ENCODE results near the gene PDZRN3. TPM values are rescaled to one million over a fixed set of nuclear protein-coding genes. Genes with fewer than 3 reads are reported as not detected.

Gene PDZRN3
- total RNA-seq, 4 donors from 2014 or later, result 87.3 to 268 (median 107) TPM

- Histone ChIP-seq H3K36me3 (no peaks in the 10 kb centered on the region), H3K27ac (peak overlapping the region in 1 of 2 donors; percentile 59), H3K4me3 (no peak overlapping the region), H3K27me3 (no peaks in the 10 kb centered on the region), H3K4me1 (no peaks in the 10 kb centered on the region), H3K9me3 (no peaks in the 10 kb centered on the region)
- no peak for TF ChIP-seq CTCF (IDR thresholded peaks at IDR 0.05)
- TF ChIP-seq POLR2A (IDR thresholded peaks at IDR 0.05), result no peak
- intact Hi-C loops (cut with DNase I; ENCODE audit: low total_unique reads), result no loop called here
- DNase-seq, result no peak
Observed at GRCh38 chr3:73389928-73390327, 234.8 kb downstream of the PDZRN3 start.

GRCh38 chr3:73389117-73389813 is 235.5 kb downstream of the PDZRN3 start:
- intact Hi-C loops (cut with DNase I; ENCODE audit: low total_unique reads), result no loop called here

GRCh38 chr3:73385568-73385967 is 239.2 kb downstream of the PDZRN3 start:
- Histone ChIP-seq H3K27me3 (no peaks in the 10 kb centered on the region), H3K4me1 (no peaks in the 10 kb centered on the region), H3K9me3 (no peaks in the 10 kb centered on the region), H3K36me3 (no peaks in the 10 kb centered on the region), H3K4me3 (no peak overlapping the region), H3K27ac (no peak overlapping the region)
- intact Hi-C loops (cut with DNase I; ENCODE audit: low total_unique reads), result no loop called here
- TF ChIP-seq POLR2A (IDR thresholded peaks at IDR 0.05), result no peak
- TF ChIP-seq CTCF (IDR thresholded peaks at IDR 0.05), result no peak
- DNase-seq, result peak in 1 of 2 donors; percentile 25

More at GRCh38 chr3:73389117-73389813, 235.5 kb downstream of the PDZRN3 start:
- no peaks in the 10 kb centered on the region for H3K9me3 ChIP-seq
- no peaks in the 10 kb centered on the region for H3K27me3 ChIP-seq
- no peaks in the 10 kb centered on the region for H3K36me3 ChIP-seq
- peak overlapping the region; percentile 55 to 59 for H3K27ac ChIP-seq
- TF ChIP-seq POLR2A (IDR thresholded peaks at IDR 0.05) (no peak), CTCF (IDR thresholded peaks at IDR 0.05) (no peak)
- H3K4me1 ChIP-seq, result no peaks in the 10 kb centered on the region
- H3K4me3 ChIP-seq, result no peak overlapping the region
- DNase-seq, result peak in 1 of 2 donors; percentile 57

GRCh38 chr3:73384091-73384906 is 240.4 kb downstream of the PDZRN3 start:
- H3K36me3 ChIP-seq, result no peaks in the 10 kb centered on the region
- intact Hi-C loops (cut with DNase I; ENCODE audit: low total_unique reads), result no loop called here
- H3K27me3 ChIP-seq, result no peaks in the 10 kb centered on the region
- H3K9me3 ChIP-seq, result no peaks in the 10 kb centered on the region
- no peak overlapping the region for H3K4me3 ChIP-seq
- no peak overlapping the region for H3K27ac ChIP-seq
- DNase-seq, result no peak
- TF ChIP-seq CTCF (IDR thresholded peaks at IDR 0.05) (no peak), POLR2A (IDR thresholded peaks at IDR 0.05) (no peak)
- H3K4me1 ChIP-seq, result no peaks in the 10 kb centered on the region

- intact Hi-C loops (cut with DNase I; ENCODE audit: low total_unique reads), result no loop called here
- Histone ChIP-seq H3K36me3 (no peaks in the 10 kb centered on the region), H3K4me3 (no peak overlapping the region), H3K9me3 (no peaks in the 10 kb centered on the region), H3K4me1 (no peaks in the 10 kb centered on the region), H3K27me3 (no peaks in the 10 kb centered on the region), H3K27ac (no peak overlapping the region)
- TF ChIP-seq POLR2A (IDR thresholded peaks at IDR 0.05) (no peak), CTCF (IDR thresholded peaks at IDR 0.05) (no peak)
- DNase-seq, result no peak
Observed at GRCh38 chr3:73383470-73384049, 241.2 kb downstream of the PDZRN3 start.
